ENCODE data around the gene RPGRIP1. TPM values are rescaled to one million over a fixed set of nuclear protein-coding genes. Genes with fewer than 3 reads are reported as not detected.
"Not testable (repeated sequence)": the region's sequence is repeated elsewhere in the genome, so short reads cannot be mapped to it uniquely, and the experiment has no call there.

The RPGRIP1 gene
- total and polyA plus RNA-seq, 2 donors from 2014 or later, result 0.47 TPM; not detected in 1

- TF ChIP-seq CTCF (IDR thresholded peaks at IDR 0.05; ENCODE audit: borderline replicate concordance, extremely low read depth, insufficient read depth), result no peak
- FAIRE-seq (no peak), DNase-seq (peak in 4 of 5 donors; percentile 55 to 66 (median 60))
- no peaks in the 10 kb centered on the region for H3K9me3 ChIP-seq (ENCODE audit: control insufficient read depth in 2 of 3, insufficient read depth in 1 of 3, low read length in 3 of 3)
- intact Hi-C loops (cut with DNase I), result no loop called here
- H3K4me1 ChIP-seq (ENCODE audit: control insufficient read depth in 2 of 3, insufficient read depth in 2 of 3, low read depth in 1 of 3, low read length in 3 of 3), result peaks cover 0 to 2% (median 0%) of the 10 kb centered on the region in 3 donors
- H3K27ac ChIP-seq (ENCODE audit: low read depth in 2 of 2, low read length in 2 of 2), result no peak overlapping the region
- H3K4me3 ChIP-seq (ENCODE audit: low read length in 3 of 3), result peak overlapping the region in 2 of 3 donors; percentile 35 to 48
- no peak overlapping the region for H3K9ac ChIP-seq (ENCODE audit: low read length in 3 of 3)
- no peaks in the 10 kb centered on the region for H3K36me3 ChIP-seq (ENCODE audit: control insufficient read depth in 2 of 3, insufficient read depth in 3 of 3, low read length in 3 of 3)
- no peaks in the 10 kb centered on the region for H3K27me3 ChIP-seq (ENCODE audit: control insufficient read depth, insufficient read depth, low read length)
These were observed 21.0 kb downstream of the RPGRIP1 start for GRCh38 chr14:21300892-21301291.

GRCh38 chr14:21302013-21302835 lies 22.3 kb downstream of the RPGRIP1 start:
- Histone ChIP-seq H3K27me3 (ENCODE audit: control insufficient read depth, insufficient read depth, low read length) (no peaks in the 10 kb centered on the region), H3K9ac (ENCODE audit: low read length in 3 of 3) (no peak overlapping the region), H3K4me3 (ENCODE audit: low read length in 3 of 3) (no peak overlapping the region), H3K27ac (ENCODE audit: low read depth in 2 of 2, low read length in 2 of 2) (no peak overlapping the region), H3K36me3 (ENCODE audit: control insufficient read depth in 2 of 3, insufficient read depth in 3 of 3, low read length in 3 of 3) (no peaks in the 10 kb centered on the region), H3K9me3 (ENCODE audit: control insufficient read depth in 2 of 3, insufficient read depth in 1 of 3, low read length in 3 of 3) (no peaks in the 10 kb centered on the region), H3K4me1 (ENCODE audit: control insufficient read depth in 2 of 3, insufficient read depth in 2 of 3, low read depth in 1 of 3, low read length in 3 of 3) (peaks cover 0 to 2% (median 0%) of the 10 kb centered on the region in 3 donors)
- no peak for TF ChIP-seq CTCF (IDR thresholded peaks at IDR 0.05; ENCODE audit: borderline replicate concordance, extremely low read depth, insufficient read depth)
- DNase-seq (peak in 2 of 5 donors; percentile 55 to 57), FAIRE-seq (no peak)
- intact Hi-C loops (cut with DNase I), result no loop called here

- H3K4me1 ChIP-seq (ENCODE audit: control insufficient read depth in 2 of 3, insufficient read depth in 2 of 3, low read depth in 1 of 3, low read length in 3 of 3); H3K9ac ChIP-seq (ENCODE audit: low read length in 3 of 3): not testable (repeated sequence)
These were observed 22.9 kb downstream of the RPGRIP1 start for GRCh38 chr14:21302836-21303140.

GRCh38 chr14:21307637-21308036 lies 27.8 kb downstream of the RPGRIP1 start:
- DNase-seq (no peak), FAIRE-seq (no peak)
- H3K27ac ChIP-seq (ENCODE audit: low read depth in 2 of 2, low read length in 2 of 2), result no peak overlapping the region
- no peak overlapping the region for H3K9ac ChIP-seq (ENCODE audit: low read length in 3 of 3)
- TF ChIP-seq CTCF (IDR thresholded peaks at IDR 0.05; ENCODE audit: borderline replicate concordance, extremely low read depth, insufficient read depth), result no peak
- no peak overlapping the region for H3K4me3 ChIP-seq (ENCODE audit: low read length in 3 of 3)
- H3K9me3 ChIP-seq (ENCODE audit: control insufficient read depth in 2 of 3, insufficient read depth in 1 of 3, low read length in 3 of 3), result no peaks in the 10 kb centered on the region
- no peaks in the 10 kb centered on the region for H3K27me3 ChIP-seq (ENCODE audit: control insufficient read depth, insufficient read depth, low read length)
- H3K4me1 ChIP-seq (ENCODE audit: control insufficient read depth in 2 of 3, insufficient read depth in 2 of 3, low read depth in 1 of 3, low read length in 3 of 3), result peaks cover 0 to 5% (median 4%) of the 10 kb centered on the region in 3 donors
- no peaks in the 10 kb centered on the region for H3K36me3 ChIP-seq (ENCODE audit: control insufficient read depth in 2 of 3, insufficient read depth in 3 of 3, low read length in 3 of 3)
- intact Hi-C loops (cut with DNase I), result no loop called here

More at GRCh38 chr14:21302836-21303140, 22.9 kb downstream of the RPGRIP1 start:
- H3K27ac ChIP-seq (ENCODE audit: low read depth in 2 of 2, low read length in 2 of 2); H3K9me3 ChIP-seq (ENCODE audit: control insufficient read depth in 2 of 3, insufficient read depth in 1 of 3, low read length in 3 of 3); H3K36me3 ChIP-seq (ENCODE audit: control insufficient read depth in 2 of 3, insufficient read depth in 3 of 3, low read length in 3 of 3); H3K4me3 ChIP-seq (ENCODE audit: low read length in 3 of 3); H3K27me3 ChIP-seq (ENCODE audit: control insufficient read depth, insufficient read depth, low read length); DNase-seq; FAIRE-seq; intact Hi-C loops (cut with DNase I): not testable (repeated sequence)
